HepG2 (cell line): Measurements from ENCODE around the gene APEX1. TPM values are rescaled to one million over a fixed set of nuclear protein-coding genes. Genes with fewer than 3 reads are reported as not detected.

Experiments used
- CHD2 ChIP-seq: IDR thresholded peaks from 2 replicates; pipeline ENCODE4 v1.6.1; 2011; ENCODE audit warnings: low read depth, low read length, improper control_type of control experiment
- ETV6 ChIP-seq: sonication (generic); formaldehyde crosslinking; conservative IDR thresholded peaks from 2 replicates; pipeline ENCODE4 v1.4.0; 2020; ENCODE audit warnings: missing genetic modification reagents
- FIP1L1 ChIP-seq: fragments of 200-400 bp; formaldehyde crosslinking; IDR thresholded peaks from 2 replicates; pipeline ENCODE4 v1.6.1; 2018; ENCODE audit warnings: low read depth, mild to moderate bottlenecking, low read length, moderate library complexity, borderline replicate concordance; ENCODE audit not compliant: insufficient read depth
- FOXK2 ChIP-seq: fragments of 450-650 bp; IDR thresholded peaks from 2 replicates; pipeline ENCODE4 v1.6.1; 2016
- HDAC2 ChIP-seq: sonication (generic); formaldehyde crosslinking; IDR thresholded peaks from 2 replicates; pipeline ENCODE4 v1.4.0; 2020; ENCODE audit warnings: missing genetic modification reagents
- IRF9 ChIP-seq: sonication (generic); formaldehyde crosslinking; IDR thresholded peaks from 2 replicates; pipeline ENCODE4 v1.8.0; 2022; ENCODE audit warnings: missing genetic modification reagents, mild to moderate bottlenecking, borderline replicate concordance
- JDP2 ChIP-seq: sonication (generic); formaldehyde crosslinking; IDR thresholded peaks from 2 replicates; pipeline ENCODE4 v1.8.1; 2022; ENCODE audit warnings: missing genetic modification reagents, borderline replicate concordance
- MED1 ChIP-seq: sonication (generic); formaldehyde crosslinking; IDR thresholded peaks from 2 replicates; pipeline ENCODE4 v1.4.0; 2020; ENCODE audit warnings: missing genetic modification reagents
- NRL ChIP-seq: sonication (generic); formaldehyde crosslinking; IDR thresholded peaks from 2 replicates; pipeline ENCODE4 v1.5.0; 2020; ENCODE audit warnings: missing genetic modification reagents, mild to moderate bottlenecking, moderate library complexity, borderline replicate concordance
- POGZ ChIP-seq: sonication (generic); formaldehyde crosslinking; IDR thresholded peaks from 2 replicates; pipeline ENCODE4 v1.4.0; 2020; ENCODE audit warnings: mild to moderate bottlenecking, missing genetic modification reagents
- SMAD1 ChIP-seq: sonication (generic); formaldehyde crosslinking; IDR thresholded peaks from 2 replicates; pipeline ENCODE4 v1.4.0; 2020; ENCODE audit warnings: missing genetic modification reagents, low read depth, mild to moderate bottlenecking, borderline replicate concordance
- TCF7 ChIP-seq: sonication (generic); IDR thresholded peaks from 2 replicates; pipeline ENCODE4 v1.6.1; 2016; ENCODE audit warnings: antibody characterized with exemption, low read depth
- TOE1 ChIP-seq: sonication (generic); formaldehyde crosslinking; IDR thresholded peaks from 2 replicates; pipeline ENCODE4 v1.4.0; 2020; ENCODE audit warnings: mild to moderate bottlenecking, missing genetic modification reagents
- ZBTB42 ChIP-seq: sonication (generic); formaldehyde crosslinking; IDR thresholded peaks from 2 replicates; pipeline ENCODE4 v1.5.0; 2020; ENCODE audit warnings: mild to moderate bottlenecking, missing genetic modification reagents
- ZEB1 ChIP-seq: IDR thresholded peaks from 2 replicates; pipeline ENCODE4 v1.6.1; 2012; ENCODE audit warnings: mild to moderate bottlenecking, low read depth, inconsistent platforms; ENCODE audit not compliant: insufficient replicate concordance
- ZFP36L1 ChIP-seq: sonication (generic); formaldehyde crosslinking; IDR thresholded peaks from 2 replicates; pipeline ENCODE4 v1.8.0; 2022; ENCODE audit warnings: mild to moderate bottlenecking, missing genetic modification reagents, moderate library complexity
- ZFP41 ChIP-seq: sonication (generic); formaldehyde crosslinking; IDR thresholded peaks from 2 replicates; pipeline ENCODE4 v1.4.0; 2020; ENCODE audit warnings: mild to moderate bottlenecking, missing genetic modification reagents, borderline replicate concordance
- ZFP82 ChIP-seq: sonication (generic); formaldehyde crosslinking; IDR thresholded peaks from 2 replicates; pipeline ENCODE4 v1.5.1; 2020; ENCODE audit warnings: mild to moderate bottlenecking, missing genetic modification reagents, borderline replicate concordance
- ZNF101 ChIP-seq: sonication (generic); formaldehyde crosslinking; IDR thresholded peaks from 2 replicates; pipeline ENCODE4 v1.4.0; 2020; ENCODE audit warnings: mild to moderate bottlenecking, low read depth, missing genetic modification reagents, borderline replicate concordance
- ZNF253 ChIP-seq: sonication (generic); formaldehyde crosslinking; IDR thresholded peaks from 2 replicates; pipeline ENCODE4 v1.8.0; 2022; ENCODE audit warnings: mild to moderate bottlenecking, missing genetic modification reagents, borderline replicate concordance
- ZNF629 ChIP-seq: sonication (generic); formaldehyde crosslinking; conservative IDR thresholded peaks from 2 replicates; pipeline ENCODE4 v1.5.0; 2020; ENCODE audit warnings: missing genetic modification reagents
- ZNF672 ChIP-seq: sonication (generic); formaldehyde crosslinking; IDR thresholded peaks from 2 replicates; pipeline ENCODE4 v1.8.1; 2022; ENCODE audit warnings: missing genetic modification reagents
- ZNF790 ChIP-seq: sonication (generic); formaldehyde crosslinking; IDR thresholded peaks from 2 replicates; pipeline ENCODE4 v1.8.0; 2022; ENCODE audit warnings: missing genetic modification reagents, mild to moderate bottlenecking, borderline replicate concordance
- polyA plus RNA-seq, 8 experiments: library from polyadenylated mRNA; depleted of rRNA in 3 of 8; stranded (reverse) in 7 of 8; unstranded in 1 of 8; fragments of >200 nt; fragmentation: Illumina TruSeq in 4 of 8; extraction: Trizol in 4 of 8; gene quantifications; 2 replicates each; pipeline versions ENCODE4 v1.2.1 to v1.2.3, GENCODE V29; 2011 to 2016; ENCODE audit warnings: low read depth in 4 of 8, missing spikeins in 1 of 8, mixed read lengths in 1 of 8; ENCODE audit not compliant: insufficient read depth in 1 of 8
- total RNA-seq, 5 experiments: library from RNA; depleted of rRNA; stranded (reverse); fragments of >200 nt; fragmentation: Illumina TruSeq; extraction: Trizol; gene quantifications; 2 replicates each; pipeline ENCODE4 v1.2.3, GENCODE V29; 2016; ENCODE audit warnings: low read depth in 1 of 5
- TF ChIP-seq, protein P1 (sequence below): sonication (generic); formaldehyde crosslinking; IDR thresholded peaks from 2 replicates; pipeline ENCODE4; 2020; ENCODE audit warnings: missing genetic modification reagents, mild to moderate bottlenecking, borderline replicate concordance
- TF ChIP-seq, protein P2 (sequence below): sonication (generic); formaldehyde crosslinking; IDR thresholded peaks from 2 replicates; pipeline ENCODE4 v1.4.0; 2020; ENCODE audit warnings: missing genetic modification reagents

Gene APEX1
- total and polyA plus RNA-seq, 2 of the 13 experiments (the other 11 are each of a cell fraction or from before 2014, with no cell fraction given): 171 to 405 TPM

- TF ChIP-seq ZFP82 (CRISPR knock-in tag) (no peak), ZFP41 (no peak), TCF7 (no peak), FOXK2 (no peak), IRF9 (peak; percentile 66; the same call in 1 of the 2 replicates), ZNF629 (CRISPR knock-in tag) (no peak), ETV6 (CRISPR knock-in tag) (no peak), ZBTB42 (no peak), FIP1L1 (no peak), ZNF253 (no peak), TOE1 (CRISPR knock-in tag) (no peak), MED1 (peak; percentile 72), ZNF672 (CRISPR knock-in tag) (no peak), JDP2 (CRISPR knock-in tag) (no peak), ZEB1 (no peak), ZNF101 (CRISPR knock-in tag) (0 out of 2 replicates have a peak, but pooled peaks have one; percentile 72), CHD2 (no peak), ZNF790 (peak; percentile 33; the same call in 1 of the 2 replicates), POGZ (CRISPR knock-in tag) (peak; percentile 87), HDAC2 (peak; percentile 33; the same call in 1 of the 2 replicates), ZFP36L1 (CRISPR knock-in tag) (peak; percentile 75; the same call in 1 of the 2 replicates), NRL (CRISPR knock-in tag) (peak; percentile 91; the same call in 1 of the 2 replicates), SMAD1 (CRISPR knock-in tag) (no peak)
- TF ChIP-seq, protein P1, sequence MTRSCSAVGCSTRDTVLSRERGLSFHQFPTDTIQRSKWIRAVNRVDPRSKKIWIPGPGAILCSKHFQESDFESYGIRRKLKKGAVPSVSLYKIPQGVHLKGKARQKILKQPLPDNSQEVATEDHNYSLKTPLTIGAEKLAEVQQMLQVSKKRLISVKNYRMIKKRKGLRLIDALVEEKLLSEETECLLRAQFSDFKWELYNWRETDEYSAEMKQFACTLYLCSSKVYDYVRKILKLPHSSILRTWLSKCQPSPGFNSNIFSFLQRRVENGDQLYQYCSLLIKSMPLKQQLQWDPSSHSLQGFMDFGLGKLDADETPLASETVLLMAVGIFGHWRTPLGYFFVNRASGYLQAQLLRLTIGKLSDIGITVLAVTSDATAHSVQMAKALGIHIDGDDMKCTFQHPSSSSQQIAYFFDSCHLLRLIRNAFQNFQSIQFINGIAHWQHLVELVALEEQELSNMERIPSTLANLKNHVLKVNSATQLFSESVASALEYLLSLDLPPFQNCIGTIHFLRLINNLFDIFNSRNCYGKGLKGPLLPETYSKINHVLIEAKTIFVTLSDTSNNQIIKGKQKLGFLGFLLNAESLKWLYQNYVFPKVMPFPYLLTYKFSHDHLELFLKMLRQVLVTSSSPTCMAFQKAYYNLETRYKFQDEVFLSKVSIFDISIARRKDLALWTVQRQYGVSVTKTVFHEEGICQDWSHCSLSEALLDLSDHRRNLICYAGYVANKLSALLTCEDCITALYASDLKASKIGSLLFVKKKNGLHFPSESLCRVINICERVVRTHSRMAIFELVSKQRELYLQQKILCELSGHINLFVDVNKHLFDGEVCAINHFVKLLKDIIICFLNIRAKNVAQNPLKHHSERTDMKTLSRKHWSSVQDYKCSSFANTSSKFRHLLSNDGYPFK: peak; percentile 71; the same call in 1 of the 2 replicates
- TF ChIP-seq, protein P2, sequence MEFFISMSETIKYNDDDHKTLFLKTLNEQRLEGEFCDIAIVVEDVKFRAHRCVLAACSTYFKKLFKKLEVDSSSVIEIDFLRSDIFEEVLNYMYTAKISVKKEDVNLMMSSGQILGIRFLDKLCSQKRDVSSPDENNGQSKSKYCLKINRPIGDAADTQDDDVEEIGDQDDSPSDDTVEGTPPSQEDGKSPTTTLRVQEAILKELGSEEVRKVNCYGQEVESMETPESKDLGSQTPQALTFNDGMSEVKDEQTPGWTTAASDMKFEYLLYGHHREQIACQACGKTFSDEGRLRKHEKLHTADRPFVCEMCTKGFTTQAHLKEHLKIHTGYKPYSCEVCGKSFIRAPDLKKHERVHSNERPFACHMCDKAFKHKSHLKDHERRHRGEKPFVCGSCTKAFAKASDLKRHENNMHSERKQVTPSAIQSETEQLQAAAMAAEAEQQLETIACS: no peak
Measured at GRCh38 chr14:20412876-20413743, 41.9 kb upstream of the APEX1 start, which contains the start of gene TEP1 (continued).
